Erythroblast (primary cell): ENCODE data around the gene S100A8.

Source experiments
- DNase-seq, 2 experiments: peaks; one replicate each; lab custom pipeline; 2025; lab: John Stamatoyannopoulos, UW
- GATA1 ChIP-seq: IDR thresholded peaks from 2 replicates; pipeline ENCODE4 v1.6.1; 2011; ENCODE audit warnings: low read depth, mild to moderate bottlenecking, control low read depth, low read length, moderate library complexity
- POLR2A ChIP-seq: IDR thresholded peaks from 2 replicates; pipeline ENCODE4 v1.6.1; 2011; ENCODE audit warnings: mild to moderate bottlenecking, low read length

The S100A8 gene

DNA sequence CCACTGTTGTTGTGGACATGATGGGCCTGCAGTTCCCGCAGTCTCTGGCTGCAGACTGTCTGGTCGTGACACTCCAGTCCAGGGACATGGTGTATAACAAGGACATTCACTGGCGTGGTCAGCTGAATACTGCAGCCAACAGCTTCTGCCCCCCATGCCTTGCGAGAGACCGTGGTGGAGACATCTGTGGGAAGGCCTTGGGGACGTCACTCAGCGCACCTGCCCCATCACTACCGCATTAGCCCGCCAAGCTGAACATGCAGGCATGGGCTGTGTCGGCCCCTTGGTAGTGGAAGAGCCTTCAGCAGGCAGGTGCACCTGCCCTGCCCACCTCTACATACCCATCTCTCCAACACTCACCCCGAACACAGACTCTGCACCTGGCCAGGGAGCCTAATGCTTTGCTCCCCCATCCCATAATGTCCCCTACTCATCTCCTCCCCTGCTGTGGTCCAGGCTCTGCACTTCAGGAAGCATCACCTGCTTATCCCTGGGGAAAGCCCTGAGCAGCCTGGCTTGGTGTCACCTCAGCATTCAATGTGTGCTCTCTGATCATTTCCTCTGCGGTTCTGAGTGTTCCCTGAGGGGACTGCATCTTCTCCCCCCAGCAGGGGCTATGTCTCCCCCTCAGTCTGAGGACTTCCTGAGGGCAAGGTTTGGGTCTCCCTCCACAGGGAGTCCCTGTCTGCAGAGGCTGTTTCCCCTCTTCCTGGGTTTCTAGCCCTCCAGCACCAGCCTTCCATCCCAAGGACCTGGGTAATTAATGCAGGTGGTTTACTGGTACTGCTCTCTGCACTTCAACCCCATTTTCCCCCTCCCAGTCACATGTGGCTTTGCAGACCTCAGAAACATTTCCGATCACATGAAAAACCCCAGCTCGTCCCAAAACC is 45.4 kb downstream of the S100A8 start:
- DNase-seq: no peak

DNA sequence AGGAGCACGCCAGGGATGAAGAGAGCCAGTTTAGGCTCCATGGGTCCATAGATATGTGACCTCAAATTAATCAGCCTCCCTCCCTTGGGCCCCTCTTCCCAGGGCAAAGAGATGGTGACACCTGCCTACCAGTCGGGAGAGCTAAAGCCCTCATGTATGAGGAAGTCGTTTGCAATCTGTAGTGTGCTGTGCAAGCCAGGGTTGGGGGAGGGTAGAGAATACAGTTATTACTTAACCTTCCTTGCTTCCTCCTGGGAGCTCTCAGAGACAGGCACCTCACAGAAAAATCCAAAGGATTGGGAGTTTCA is 46.2 kb downstream of the S100A8 start:
- TF ChIP-seq POLR2A: no peak
- TF ChIP-seq GATA1: no peak

More for the DNA sequence above, 45.4 kb downstream of the S100A8 start:
- TF ChIP-seq POLR2A (no peak), GATA1 (no peak)

DNA sequence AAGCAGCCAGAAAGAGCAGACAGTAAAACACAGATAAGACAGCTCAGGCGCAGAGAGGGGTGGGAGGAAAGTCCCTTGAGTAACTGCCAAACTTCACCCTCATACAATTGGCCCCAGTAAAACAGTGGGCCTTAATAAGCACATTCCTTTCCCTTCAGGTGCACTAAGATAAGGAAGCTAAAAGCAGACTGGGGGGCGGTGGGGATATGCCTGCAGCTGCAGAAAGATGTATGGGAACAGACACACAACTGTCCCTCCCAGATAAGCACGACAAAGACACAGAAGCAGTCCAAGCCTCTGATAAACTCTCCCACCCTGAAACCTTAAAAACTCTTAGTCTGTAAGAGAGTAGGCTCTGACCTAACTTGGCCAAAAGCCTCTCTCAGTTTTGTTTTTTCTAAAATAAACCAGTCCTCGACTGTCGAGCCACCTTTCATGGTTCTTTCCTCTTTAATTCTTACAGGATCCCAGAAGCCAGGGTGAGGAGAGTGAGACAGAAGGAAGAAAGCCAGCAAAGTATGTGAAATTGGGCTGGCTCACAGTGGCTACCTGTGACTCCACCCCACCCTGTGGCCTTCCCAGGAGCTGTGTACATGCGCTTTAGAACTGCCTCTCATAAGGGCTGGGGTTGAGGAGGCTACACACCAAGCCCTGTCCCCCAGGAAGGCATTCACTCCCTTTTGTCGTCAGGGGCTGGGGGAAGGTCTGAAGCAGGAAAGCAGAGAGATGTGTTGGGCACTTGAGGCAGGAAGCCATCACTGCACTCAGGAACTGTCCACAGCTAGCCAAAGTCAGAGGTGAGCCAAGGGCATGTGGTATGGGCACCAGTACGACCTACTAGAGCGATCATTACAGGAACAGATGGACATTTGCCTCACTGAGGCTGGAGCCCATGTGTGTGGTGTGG is 46.8 kb downstream of the S100A8 start:
- DNase-seq: peak; percentile 88 to 98
- TF ChIP-seq POLR2A (peak; percentile 41), GATA1 (peak; percentile 90)

More for the DNA sequence above, 46.2 kb downstream of the S100A8 start:
- DNase-seq: peak in 1 of 2 experiments; percentile 35

DNA sequence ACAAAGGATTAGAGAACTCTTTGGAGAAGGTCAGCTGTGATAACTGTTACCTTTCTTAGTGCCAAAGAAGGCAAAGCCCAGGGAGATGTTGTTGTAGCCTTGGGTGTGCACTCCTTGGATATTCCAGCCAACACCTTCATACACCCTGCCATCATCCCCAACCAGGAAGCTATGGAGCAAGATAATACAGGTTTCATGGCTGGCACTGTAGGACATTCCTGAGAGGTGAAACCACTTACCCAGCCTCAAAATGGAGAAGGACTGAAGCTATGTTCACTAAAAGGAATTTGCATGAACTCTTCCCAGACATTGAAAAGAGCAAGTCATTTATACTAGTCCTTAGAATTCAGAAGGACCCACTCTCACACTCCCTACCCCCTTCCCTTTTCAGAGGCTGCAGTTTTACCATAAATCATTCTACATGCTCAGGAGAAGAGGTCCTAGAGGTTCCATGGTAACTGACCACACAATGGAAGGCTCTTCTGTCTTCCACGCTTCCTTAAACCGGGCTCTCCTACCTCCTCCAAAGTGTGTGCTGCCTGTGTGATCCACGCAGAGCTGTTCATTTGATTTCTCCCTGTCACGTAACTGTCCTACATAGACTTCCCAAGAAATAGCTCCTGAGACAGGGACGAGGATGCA is 47.7 kb downstream of the S100A8 start:
- TF ChIP-seq POLR2A (no peak), GATA1 (no peak)
- DNase-seq: no peak

DNA sequence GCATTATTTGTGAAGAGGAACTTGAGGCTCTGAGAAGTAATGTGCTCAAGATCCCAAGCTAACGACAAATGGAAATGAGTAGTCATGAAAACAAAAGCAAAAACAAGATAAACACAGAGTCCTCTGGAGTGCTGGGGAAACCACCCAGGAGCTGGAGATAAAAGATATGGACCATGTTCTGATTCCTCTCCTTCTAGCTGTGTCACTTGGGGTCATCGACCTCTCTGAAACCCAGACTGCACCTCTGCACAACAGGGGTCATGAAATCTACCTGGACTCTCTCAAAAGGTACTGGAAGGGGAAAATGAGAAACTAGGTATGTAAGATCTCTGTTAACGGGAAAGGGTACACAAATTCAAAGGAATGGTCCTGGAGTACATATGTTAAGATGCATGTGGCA is 48.7 kb downstream of the S100A8 start:
- peak; percentile 49 to 71 for DNase-seq
- no peak for TF ChIP-seq GATA1
- TF ChIP-seq POLR2A: no peak

DNA sequence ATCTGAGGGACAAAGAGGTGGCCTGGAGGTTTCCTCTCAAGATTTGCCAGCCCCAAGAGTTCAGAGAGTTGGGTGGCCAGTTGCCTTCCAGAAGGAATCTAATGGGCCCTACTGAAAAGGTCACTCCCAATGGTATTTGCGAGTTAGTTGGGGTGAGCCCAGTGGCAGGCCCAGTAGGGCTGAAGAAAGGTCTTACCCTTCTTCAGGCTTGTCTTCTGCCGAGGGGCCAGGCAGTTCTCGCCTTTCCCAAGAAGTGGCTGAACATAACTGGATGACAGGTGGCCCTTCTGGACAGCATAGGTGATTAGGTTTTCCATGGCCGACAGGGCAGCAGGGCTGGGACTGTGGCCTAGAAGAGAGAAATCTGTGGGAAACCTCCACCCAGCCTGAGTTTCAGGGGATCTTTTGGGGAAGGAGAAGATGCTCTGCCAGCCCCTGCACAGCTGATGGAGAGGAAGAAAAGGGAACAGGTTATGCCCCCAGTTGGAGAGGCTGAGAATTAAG is 49.4 kb downstream of the S100A8 start:
- TF ChIP-seq POLR2A (no peak), GATA1 (no peak)
- no peak for DNase-seq

DNA sequence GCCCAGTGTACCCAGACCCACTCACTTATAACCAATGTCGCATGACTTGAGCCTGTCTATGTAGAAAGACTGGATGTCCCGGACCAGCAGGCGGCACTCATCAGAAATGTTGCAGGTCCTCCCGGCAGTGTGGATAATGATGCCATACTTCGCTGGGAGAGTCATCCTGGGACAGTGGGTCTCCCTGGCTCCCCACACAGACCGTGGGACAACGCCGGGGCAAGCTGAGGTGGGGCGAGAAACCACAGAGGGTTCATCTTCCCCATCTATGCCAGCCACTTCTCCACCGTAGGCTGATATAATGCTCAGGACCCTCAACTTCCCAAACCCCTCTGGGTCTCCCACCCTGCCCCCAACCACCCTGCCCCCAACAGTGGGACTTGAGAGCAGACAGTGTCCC is 50.5 kb downstream of the S100A8 start:
- TF ChIP-seq POLR2A: no peak
- no peak for TF ChIP-seq GATA1

More for the DNA sequence above, 50.5 kb downstream of the S100A8 start:
- no peak for DNase-seq
